Hippocampal formation (tissue), 2 donors: ENCODE results near the gene SCARB1.
A peak's percentile ranks its signal among the peaks of the same experiment; 100 is the strongest.

ENCODE experiments used
- DNase-seq, 2 donors: peaks; one replicate each; lab custom pipeline; 2025; lab: John Stamatoyannopoulos, UW

Gene SCARB1

GRCh38 chr12:124745891-124746570 is 117.6 kb downstream of the SCARB1 start:
- peak; percentile 97 to 99 for DNase-seq

GRCh38 chr12:124745465-124745890 is 118.2 kb downstream of the SCARB1 start:
- DNase-seq: no peak

- DNase-seq: no peak
These were observed 118.8 kb downstream of the SCARB1 start for GRCh38 chr12:124744659-124745464.

- DNase-seq: no peak
These were observed 119.4 kb downstream of the SCARB1 start for GRCh38 chr12:124744273-124744640.

GRCh38 chr12:124743479-124744272 is 120.0 kb downstream of the SCARB1 start:
- DNase-seq: no peak

- DNase-seq: no peak
These were observed 121.0 kb downstream of the SCARB1 start for GRCh38 chr12:124742678-124743077.

- no peak for DNase-seq
These were observed 121.6 kb downstream of the SCARB1 start for GRCh38 chr12:124742111-124742510.

- DNase-seq: no peak
These were observed 122.5 kb downstream of the SCARB1 start for GRCh38 chr12:124741211-124741610.

- peak in 1 of 2 donors; percentile 68 for DNase-seq
These were observed 123.0 kb downstream of the SCARB1 start for GRCh38 chr12:124740691-124741137.

- no peak for DNase-seq
These were observed 123.6 kb downstream of the SCARB1 start for GRCh38 chr12:124739953-124740561.

- no peak for DNase-seq
These were observed 124.8 kb downstream of the SCARB1 start for GRCh38 chr12:124738636-124739467.

- no peak for DNase-seq
These were observed 125.7 kb downstream of the SCARB1 start for GRCh38 chr12:124737772-124738635.

- no peak for DNase-seq
These were observed 126.6 kb downstream of the SCARB1 start for GRCh38 chr12:124737040-124737419.

GRCh38 chr12:124736115-124737039 is 127.3 kb downstream of the SCARB1 start:
- no peak for DNase-seq

GRCh38 chr12:124734224-124734788 is 129.4 kb downstream of the SCARB1 start:
- peak in 1 of 2 donors; percentile 20 for DNase-seq

GRCh38 chr12:124733086-124733485 is 130.6 kb downstream of the SCARB1 start:
- DNase-seq: no peak

- no peak for DNase-seq
These were observed 131.2 kb downstream of the SCARB1 start for GRCh38 chr12:124732275-124733075.

- DNase-seq: no peak
These were observed 131.8 kb downstream of the SCARB1 start for GRCh38 chr12:124731869-124732268.
